Measurements from ENCODE around the gene GNAT2. TPM values are rescaled to one million over a fixed set of nuclear protein-coding genes. Genes with fewer than 3 reads are reported as not detected.

Gene GNAT2
- total RNA-seq, 1 donor from 2014 or later: not detected

- peaks cover 8% of the 10 kb centered on the region for H3K27me3 ChIP-seq
- no peaks in the 10 kb centered on the region for H3K36me3 ChIP-seq
- no peak overlapping the region for H3K27ac ChIP-seq
- no peak overlapping the region for H2AFZ ChIP-seq (replicated peaks)
- no peak overlapping the region for H3K4me2 ChIP-seq
- no peaks in the 10 kb centered on the region for H3F3A ChIP-seq (ENCODE audit: low read depth)
- no peak for DNase-seq (ENCODE audit: low spot score)
- no peaks in the 10 kb centered on the region for H4K20me1 ChIP-seq (ENCODE audit: low read depth)
- no peak overlapping the region for H3K4me3 ChIP-seq
- Mint-ChIP-seq H3K27ac (peak overlapping the region; percentile 82), H3K27me3 (ENCODE audit: insufficient read depth, low read depth) (peaks cover 11% of the 10 kb centered on the region), H3K4me1 (peaks cover 36% of the 10 kb centered on the region), H3K36me3 (no peaks in the 10 kb centered on the region), H3K9me3 (peaks cover 5% of the 10 kb centered on the region), H3K4me3 (no peak overlapping the region)
- H3K9ac ChIP-seq: no peak overlapping the region
- H3K9me3 ChIP-seq (ENCODE audit: low read depth): no peaks in the 10 kb centered on the region
- TF ChIP-seq EZH2 (IDR thresholded peaks at IDR 0.05): no peak
- no peak for TF ChIP-seq EZH2phosphoT487 (IDR thresholded peaks at IDR 0.05)
- TF ChIP-seq CTCF (IDR thresholded peaks at IDR 0.05): no peak
- H3K79me2 ChIP-seq (ENCODE audit: low read depth): no peaks in the 10 kb centered on the region
- peaks cover 17% of the 10 kb centered on the region for H3K4me1 ChIP-seq
Measured at GRCh38 chr1:109639841-109640184, 20.4 kb upstream of the GNAT2 start.

- Histone ChIP-seq H4K20me1 (ENCODE audit: low read depth) (no peaks in the 10 kb centered on the region), H3F3A (ENCODE audit: low read depth) (no peaks in the 10 kb centered on the region), H3K79me2 (ENCODE audit: low read depth) (no peaks in the 10 kb centered on the region), H3K4me2 (no peak overlapping the region), H3K4me3 (no peak overlapping the region), H3K9ac (no peak overlapping the region), H2AFZ (replicated peaks) (peak overlapping the region; percentile 6), H3K4me1 (peaks cover 17% of the 10 kb centered on the region), H3K9me3 (ENCODE audit: low read depth) (no peaks in the 10 kb centered on the region), H3K27me3 (peaks cover 8% of the 10 kb centered on the region), H3K27ac (no peak overlapping the region), H3K36me3 (no peaks in the 10 kb centered on the region)
- peaks cover 33% of the 10 kb centered on the region for H3K4me1 Mint-ChIP-seq
- no peak overlapping the region for H3K4me3 Mint-ChIP-seq
- peaks cover 9% of the 10 kb centered on the region for H3K27me3 Mint-ChIP-seq (ENCODE audit: insufficient read depth, low read depth)
- no peaks in the 10 kb centered on the region for H3K36me3 Mint-ChIP-seq
- no peak for TF ChIP-seq EZH2 (IDR thresholded peaks at IDR 0.05)
- no peak for TF ChIP-seq EZH2phosphoT487 (IDR thresholded peaks at IDR 0.05)
- no peak for TF ChIP-seq CTCF (IDR thresholded peaks at IDR 0.05)
- H3K9me3 Mint-ChIP-seq: peaks cover 2% of the 10 kb centered on the region
- H3K27ac Mint-ChIP-seq: peak overlapping the region; percentile 46
- DNase-seq (ENCODE audit: low spot score): peak; percentile 45
Measured at GRCh38 chr1:109639063-109639840, 19.8 kb upstream of the GNAT2 start.

GRCh38 chr1:109637446-109637845 is 18.0 kb upstream of the GNAT2 start:
- Histone ChIP-seq H3K4me1 (peaks cover 25% of the 10 kb centered on the region), H4K20me1 (ENCODE audit: low read depth) (no peaks in the 10 kb centered on the region), H3K79me2 (ENCODE audit: low read depth) (no peaks in the 10 kb centered on the region), H3K27me3 (no peaks in the 10 kb centered on the region), H3K36me3 (no peaks in the 10 kb centered on the region), H3F3A (ENCODE audit: low read depth) (peaks cover 8% of the 10 kb centered on the region), H3K9ac (no peak overlapping the region), H3K27ac (no peak overlapping the region), H3K4me3 (no peak overlapping the region), H3K9me3 (ENCODE audit: low read depth) (no peaks in the 10 kb centered on the region), H3K4me2 (no peak overlapping the region), H2AFZ (replicated peaks) (no peak overlapping the region)
- Mint-ChIP-seq H3K27ac (no peak overlapping the region), H3K36me3 (no peaks in the 10 kb centered on the region), H3K27me3 (ENCODE audit: insufficient read depth, low read depth) (peaks cover 2% of the 10 kb centered on the region), H3K9me3 (no peaks in the 10 kb centered on the region), H3K4me1 (peaks cover 31% of the 10 kb centered on the region), H3K4me3 (no peak overlapping the region)
- no peak for DNase-seq (ENCODE audit: low spot score)
- no peak for TF ChIP-seq CTCF (IDR thresholded peaks at IDR 0.05)
- TF ChIP-seq EZH2phosphoT487 (IDR thresholded peaks at IDR 0.05): no peak
- TF ChIP-seq EZH2 (IDR thresholded peaks at IDR 0.05): no peak

Measured in neural progenitor cell (in vitro differentiated cells).